Fibroblast of peridontal ligament (primary cell): ENCODE data around the gene NUDT16L1.

Experiments
- DNase-seq: peaks from one replicate; pipeline ENCODE4 v3.0.0-alpha.2; 2010; ENCODE audit errors: extremely low read depth

The NUDT16L1 gene

GRCh38 chr16:4694642-4695451 is 1.5 kb downstream of the NUDT16L1 start:
- DNase-seq, result peak; percentile 12

- DNase-seq, result peak; percentile 6
Observed at GRCh38 chr16:4695473-4696171, 2.3 kb downstream of the NUDT16L1 start.

DNA sequence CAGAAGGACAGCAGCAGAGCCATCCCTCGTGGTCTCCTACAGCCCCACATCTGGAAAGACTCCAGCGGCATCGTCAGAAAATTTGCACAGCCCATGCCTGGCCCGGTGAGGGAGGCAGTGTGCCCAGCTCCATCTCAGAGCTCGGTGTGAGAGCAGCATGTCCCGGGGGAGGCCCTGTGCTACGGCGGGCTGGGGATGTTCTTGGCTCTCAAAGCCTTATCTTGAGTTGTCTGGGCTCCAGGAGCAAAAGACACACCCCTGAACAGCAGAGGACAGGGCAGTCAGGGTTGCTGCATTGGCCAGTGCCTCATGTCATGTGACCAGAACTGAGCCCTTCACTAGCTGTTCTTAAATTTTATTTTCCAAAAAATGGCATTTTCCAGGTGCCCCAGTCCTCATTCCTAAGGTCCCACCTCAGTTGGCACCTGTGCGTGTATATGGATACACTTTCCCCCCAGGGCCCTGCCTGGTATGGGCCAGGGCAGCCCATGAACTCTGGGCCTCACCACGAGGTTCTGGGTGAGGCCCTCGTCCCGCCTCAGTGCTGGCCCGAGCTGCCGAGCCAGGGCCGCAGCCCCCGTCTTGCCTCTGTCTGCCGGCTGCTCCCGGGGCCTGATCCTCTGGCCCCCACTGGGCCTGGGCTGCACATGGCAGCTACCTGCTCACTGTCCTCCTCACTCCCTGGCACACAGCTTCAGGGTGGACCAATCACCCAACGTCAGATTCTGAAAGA is 3.0 kb downstream of the NUDT16L1 start:
- DNase-seq, result peak; percentile 14

DNA sequence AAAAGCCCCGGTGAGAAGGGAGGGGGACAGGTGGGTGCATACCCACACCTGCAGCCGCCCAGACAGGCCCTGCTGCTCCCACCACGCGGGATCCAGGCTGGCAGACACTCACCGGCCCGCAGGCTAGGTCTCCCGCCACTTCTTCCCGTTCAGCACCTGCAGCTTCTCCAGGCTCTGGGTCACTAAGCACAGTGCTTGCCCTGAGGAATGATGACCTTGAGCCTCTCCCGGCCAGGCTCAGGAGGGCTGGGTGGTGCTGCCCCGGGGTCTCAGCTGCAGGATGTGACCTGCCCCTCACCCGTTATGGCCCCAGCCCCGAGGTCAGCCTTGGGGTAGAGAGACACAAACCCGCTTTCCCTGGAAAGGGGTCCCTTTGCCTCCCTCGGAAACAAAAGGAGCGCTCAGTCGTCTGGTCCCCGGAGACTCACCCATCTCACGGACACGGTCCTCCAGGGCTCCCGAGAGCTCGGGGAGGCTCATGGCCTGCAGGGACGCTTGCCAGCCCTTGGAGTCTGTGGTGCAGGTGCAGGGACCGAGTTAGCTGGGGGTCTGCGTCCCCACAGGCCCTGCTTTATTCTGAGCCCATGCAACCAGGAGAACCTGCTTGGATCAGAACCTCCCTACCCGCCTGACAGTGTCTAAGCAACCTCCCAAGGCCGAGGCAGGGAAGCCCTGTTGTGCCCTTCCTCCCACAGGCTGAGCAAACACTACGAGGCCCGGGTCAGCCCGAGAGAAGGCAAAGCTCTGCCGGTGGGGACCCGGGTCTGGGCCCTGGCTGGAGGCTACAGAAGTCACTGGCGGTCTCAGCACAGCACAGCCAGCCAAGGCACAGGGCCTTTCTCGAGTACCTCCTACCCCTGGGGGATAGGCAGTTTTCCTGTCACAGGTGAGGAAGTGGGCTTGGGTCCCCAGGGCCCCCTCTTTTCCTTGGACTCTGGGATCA is 3.8 kb downstream of the NUDT16L1 start:
- no peak for DNase-seq

GRCh38 chr16:4697848-4698291 is 4.5 kb downstream of the NUDT16L1 start:
- DNase-seq, result no peak

DNA sequence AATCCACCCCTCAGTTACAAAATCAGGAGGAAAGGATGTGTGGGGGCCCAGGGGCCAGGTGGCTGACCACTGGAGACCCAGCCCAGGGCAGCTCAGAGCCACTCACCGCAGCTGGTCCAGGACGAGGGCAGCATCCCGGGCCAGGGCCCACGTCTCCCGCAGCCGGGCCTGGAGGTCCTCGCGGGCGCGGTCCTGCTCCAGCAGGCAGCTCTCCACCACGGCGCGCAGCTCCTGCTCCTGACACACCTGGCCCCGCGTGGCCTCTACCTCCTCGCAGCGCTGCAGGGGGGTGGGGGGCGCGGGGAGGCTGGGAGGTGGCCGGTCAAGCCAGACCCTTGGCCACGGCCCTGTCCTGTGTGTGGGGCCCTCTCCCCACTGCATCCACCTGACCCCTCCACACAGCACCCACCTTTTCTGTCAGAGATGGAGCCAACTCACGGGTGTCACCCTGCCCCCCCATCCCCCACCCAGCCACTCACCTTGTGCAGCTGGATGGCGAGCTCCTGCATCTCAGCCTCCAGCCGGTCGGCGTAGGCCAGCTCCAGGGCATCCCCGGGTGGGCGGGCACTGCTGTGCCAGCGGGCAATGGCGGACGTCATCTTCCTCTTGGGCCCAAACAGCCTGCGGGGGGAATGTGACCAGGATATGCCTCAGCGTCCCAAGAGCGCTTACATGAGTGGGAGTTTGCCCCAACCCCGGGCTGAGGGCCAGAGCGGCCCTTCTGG is 5.1 kb downstream of the NUDT16L1 start:
- DNase-seq, result no peak

- DNase-seq, result no peak
Observed at GRCh38 chr16:4699046-4699556, 5.7 kb downstream of the NUDT16L1 start.

DNA sequence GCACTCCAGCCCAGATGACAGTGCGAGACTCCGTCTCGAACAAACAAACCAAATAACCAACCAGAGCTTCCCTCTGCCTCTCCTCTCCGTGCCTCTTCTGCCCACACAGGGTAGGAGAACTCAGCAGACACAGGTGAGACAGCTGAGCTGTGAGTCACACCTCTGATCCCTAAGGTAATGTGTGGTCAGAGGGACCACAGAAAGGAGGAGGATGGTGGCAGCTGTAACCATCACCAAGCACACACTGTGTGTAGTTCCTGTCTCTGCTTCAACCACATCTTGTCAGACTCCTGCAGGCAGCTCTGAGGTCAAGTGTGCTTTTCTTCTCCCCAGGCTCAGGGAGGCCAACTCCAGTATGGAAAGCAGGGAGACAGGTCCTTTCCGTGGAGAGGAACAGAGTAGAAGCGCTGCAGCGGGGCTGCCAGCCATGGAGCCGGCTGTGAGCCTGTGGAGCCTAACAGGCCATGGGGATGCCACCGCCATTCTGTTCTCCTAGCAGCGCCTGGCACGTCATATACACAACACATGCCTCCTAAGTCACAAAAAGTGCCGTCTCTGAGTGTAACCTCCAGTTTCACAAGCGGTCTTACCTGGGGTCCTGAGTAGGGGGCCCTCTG is 7.1 kb downstream of the NUDT16L1 start:
- no peak for DNase-seq

DNA sequence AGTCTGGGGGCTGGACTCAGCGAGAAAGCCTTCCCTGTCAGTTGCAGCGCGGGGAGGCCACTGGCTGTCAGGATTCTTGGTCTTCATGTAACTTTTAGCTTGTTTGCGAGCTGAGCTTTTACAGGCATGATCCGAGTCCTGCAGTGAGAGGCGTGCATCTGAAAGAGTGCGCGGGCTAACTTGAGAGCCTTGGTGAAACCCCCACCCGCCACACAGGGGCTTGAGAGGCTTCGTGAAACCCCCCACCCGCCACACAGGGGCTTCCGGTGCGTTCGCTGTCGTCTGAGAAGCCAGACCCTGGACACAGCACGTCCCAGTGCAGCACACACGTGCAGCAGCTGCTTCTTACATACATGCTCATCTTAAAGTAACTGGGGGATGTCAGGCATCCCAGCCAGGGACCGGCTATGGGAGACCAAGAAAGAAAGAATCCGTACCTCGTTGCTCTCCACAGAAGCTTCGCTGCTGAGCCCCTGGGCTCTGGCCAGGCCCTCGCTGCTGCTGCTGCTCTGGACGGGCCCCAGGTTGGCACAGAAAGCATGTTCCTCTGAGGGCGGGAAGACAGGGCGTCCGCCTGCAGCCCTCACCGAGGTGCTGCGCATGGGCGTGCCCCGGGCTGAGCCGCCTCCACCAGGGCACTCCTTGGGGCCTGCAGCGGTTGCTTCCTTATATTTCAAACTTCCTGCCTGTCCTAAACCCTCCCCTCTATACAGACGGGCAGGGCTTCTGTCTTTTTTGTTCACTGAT is 7.8 kb downstream of the NUDT16L1 start:
- DNase-seq, result no peak

DNA sequence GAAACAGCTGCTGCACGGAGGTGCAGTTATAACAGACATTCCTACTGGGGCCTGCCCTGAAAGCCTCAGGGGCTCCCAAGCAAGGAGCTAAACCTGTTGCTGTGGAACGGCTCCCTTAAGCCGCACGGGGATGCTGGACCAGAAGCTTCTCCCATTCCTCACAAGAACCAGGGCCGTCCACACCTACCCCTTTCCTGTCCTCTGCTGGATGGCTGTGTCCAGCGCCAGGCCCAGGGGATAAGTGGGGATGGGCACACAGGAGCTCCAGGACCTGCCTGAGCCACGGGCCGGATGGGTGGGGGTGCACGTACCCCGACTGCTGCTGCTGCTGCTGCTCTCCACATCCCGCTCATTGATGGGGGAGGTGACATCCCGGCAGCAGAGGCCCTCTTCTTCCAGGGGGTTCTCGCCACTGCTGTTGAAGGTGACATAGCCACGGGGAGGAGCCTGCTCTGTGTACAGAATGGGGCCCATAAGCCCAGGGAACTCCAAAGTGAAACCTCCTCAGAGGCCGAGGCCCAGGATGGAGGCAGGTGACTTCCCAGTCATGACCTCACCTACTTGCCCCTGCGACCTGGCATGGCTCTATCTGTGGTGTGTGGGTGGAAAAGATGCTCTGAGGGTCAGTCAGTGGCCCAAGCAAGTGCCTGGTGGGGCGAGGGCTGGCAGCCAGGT is 8.6 kb downstream of the NUDT16L1 start:
- no peak for DNase-seq

DNA sequence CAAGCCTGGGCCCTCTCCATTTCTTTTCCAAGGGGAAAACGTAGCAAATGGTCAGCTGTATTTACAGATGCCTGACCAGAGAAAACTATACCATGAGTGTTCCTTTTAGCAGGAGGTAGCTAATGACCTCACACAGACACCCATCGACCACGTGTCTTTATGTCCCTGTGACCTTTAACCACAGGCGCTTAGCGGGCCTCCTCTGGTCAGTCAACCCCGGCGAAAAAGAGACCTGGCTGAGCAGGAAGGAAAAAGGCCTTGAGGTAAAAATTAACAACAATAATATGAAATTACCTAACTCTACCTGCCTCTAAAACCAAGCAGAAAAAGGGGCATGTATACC is 9.1 kb downstream of the NUDT16L1 start:
- DNase-seq, result no peak

DNA sequence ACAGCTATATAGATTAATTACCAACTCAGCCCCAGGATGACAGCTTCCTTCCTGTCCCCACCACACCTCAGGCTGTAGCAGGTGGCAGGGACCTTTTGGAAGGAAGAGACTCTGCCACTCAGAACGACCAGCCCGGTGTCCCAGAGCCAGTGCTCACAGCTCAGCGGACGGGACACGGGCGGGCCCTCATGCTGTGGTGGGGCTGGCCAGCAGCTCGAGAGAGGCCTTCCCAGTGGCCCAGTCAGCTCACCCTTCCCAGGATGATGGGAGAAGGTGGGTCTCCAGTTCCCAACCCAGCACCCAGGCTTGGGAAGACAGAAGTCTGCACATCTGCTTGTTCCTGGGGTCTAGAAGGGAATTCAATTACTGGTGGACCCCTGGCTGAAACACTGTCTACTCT is 10.5 kb downstream of the NUDT16L1 start:
- DNase-seq, result no peak

GRCh38 chr16:4704491-4704890 is 11.1 kb downstream of the NUDT16L1 start:
- DNase-seq, result no peak

DNA sequence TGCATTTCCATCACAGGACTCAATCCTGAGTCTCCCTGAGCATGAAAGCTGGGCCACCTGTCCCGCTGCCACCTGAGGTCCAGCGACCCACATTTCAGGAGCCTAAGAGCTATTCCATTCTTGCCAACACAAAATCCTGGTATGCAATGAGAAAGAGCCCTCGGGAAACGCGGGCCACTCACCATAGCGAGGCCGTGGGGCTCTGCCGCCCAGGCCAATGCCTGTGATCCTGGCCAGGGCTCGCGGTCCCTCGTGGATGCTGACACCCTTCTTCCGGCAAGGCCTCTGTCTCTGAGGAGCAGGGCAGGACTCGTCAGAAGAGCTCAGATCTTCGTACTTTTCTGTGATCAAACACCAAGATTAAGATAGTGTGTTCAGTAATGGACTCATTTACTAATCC is 11.6 kb downstream of the NUDT16L1 start:
- DNase-seq, result no peak

DNA sequence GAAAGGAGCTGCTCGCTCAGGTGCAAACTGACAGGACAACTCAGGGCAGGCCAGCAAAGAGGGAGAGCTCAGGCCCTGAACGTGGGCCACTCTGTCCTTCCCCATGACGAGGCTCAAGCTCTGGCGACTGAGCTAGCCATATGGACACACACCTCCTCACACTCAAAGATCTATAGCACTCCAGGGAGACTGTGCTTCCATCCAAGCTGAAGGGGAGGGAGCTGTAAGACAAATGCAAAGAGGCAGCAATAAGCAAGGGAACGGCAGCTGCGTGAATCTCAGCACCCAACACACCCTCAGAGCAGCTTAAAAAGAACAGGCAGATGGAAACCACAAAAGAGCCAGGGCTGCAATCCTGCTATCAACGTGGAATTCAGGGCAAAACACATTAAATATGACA is 13.5 kb downstream of the NUDT16L1 start:
- no peak for DNase-seq

GRCh38 chr16:4709481-4709880 is 16.1 kb downstream of the NUDT16L1 start:
- peak; percentile 60 for DNase-seq

GRCh38 chr16:4713663-4714501 is 20.5 kb downstream of the NUDT16L1 start:
- DNase-seq, result no peak

- no peak for DNase-seq
Observed at GRCh38 chr16:4714996-4715395, 21.6 kb downstream of the NUDT16L1 start.
